A549 (cell line): ENCODE results near the gene NKIRAS1.

Source experiments
- CTCF ChIP-seq: fragments of >200 bp; sonication (Bioruptor Twin); formaldehyde crosslinking; IDR thresholded peaks from 3 replicates; pipeline ENCODE4 v1.5.1; 2016
- POLR2A ChIP-seq: IDR thresholded peaks from 2 replicates; pipeline ENCODE4 v1.6.1; 2012; ENCODE audit warnings: mild to moderate bottlenecking, low read length
- REST ChIP-seq: fragments of 200-600 bp; sonication (generic); IDR thresholded peaks from 2 replicates; pipeline ENCODE4 v1.6.1; 2016; ENCODE audit warnings: antibody characterized with exemption, mild to moderate bottlenecking, moderate library complexity
- RFX5 ChIP-seq: fragments of 450-650 bp; IDR thresholded peaks from 2 replicates; pipeline ENCODE4 v1.7.1; 2014; ENCODE audit warnings: antibody characterized with exemption, mild to moderate bottlenecking, moderate library complexity

GRCh38 chr3:23884481-23884880 is 32.3 kb downstream of the NKIRAS1 start:
- TF ChIP-seq CTCF (no peak), RFX5 (no peak), POLR2A (no peak), REST (no peak)
